PC-3 (cell line): Measurements from ENCODE around the gene EFNA5.

Experiments used
- CTCF ChIP-seq: fragments of 300-600 bp; sonication (generic); conservative IDR thresholded peaks from 2 replicates; pipeline ENCODE4 v1.5.1; 2017; ENCODE audit warnings: antibody characterized with exemption, low read depth, mild to moderate bottlenecking, low read length
- EZH2 ChIP-seq: fragments of 300-600 bp; sonication (generic); IDR thresholded peaks from one replicate; pipeline ENCODE4 v1.6.1; 2017; ENCODE audit warnings: antibody characterized with exemption, mild to moderate bottlenecking, low read length; ENCODE audit not compliant: unreplicated experiment

- TF ChIP-seq CTCF (no peak), EZH2 (no peak)
Observed at GRCh38 chr5:107563959-107564544, 106.7 kb downstream of the EFNA5 start.
